H1 (cell line): Measurements from ENCODE around the gene TMEM255B. TPM values are rescaled to one million over a fixed set of nuclear protein-coding genes. Genes with fewer than 3 reads are reported as not detected.

Experiments used
- CTCF ChIA-PET: fragments of 300-600 bp; sonication (Branson Sonifier 250); formaldehyde crosslinking; loops from one replicate; lab custom pipeline; 2021; ENCODE audit not compliant: partially characterized antibody; lab: Charles Lee
- POLR2A ChIA-PET: fragments of 300-600 bp; sonication (Branson Sonifier 250); formaldehyde crosslinking; loops from one replicate; lab custom pipeline; 2021; ENCODE audit warnings: inconsistent platforms; ENCODE audit not compliant: partially characterized antibody; lab: Charles Lee
- DNase-seq, 2 experiments: peaks; one replicate each; pipeline versions ENCODE4 v3.0.0 to v3.0.0-alpha.2; 2010 to 2022; ENCODE audit warnings: low spot score in 2 of 2, low read depth in 1 of 2, mixed read lengths in 1 of 2
- FAIRE-seq: peaks from 2 replicates; lab custom pipeline; 2011; peaks lifted over from hg19 to GRCh38; lab: Jason Lieb, UNC
- H2AFZ ChIP-seq: 2 replicates; pipeline ENCODE4 v1.8.1; 2012; ENCODE audit warnings: low read length, inconsistent platforms
- H2AK5ac ChIP-seq: 2 replicates; pipeline ENCODE4 v1.6.1; 2013; ENCODE audit warnings: low read depth, low read length
- H2BK120ac ChIP-seq: replicated peaks from 2 replicates; pipeline ENCODE3; 2013; ENCODE audit warnings: low read depth, low read length, inconsistent platforms
- H2BK12ac ChIP-seq: 2 replicates; pipeline ENCODE4 v1.6.1; 2013; ENCODE audit warnings: low read depth, low read length
- H2BK15ac ChIP-seq: 2 replicates; pipeline ENCODE4 v1.6.1; 2013; ENCODE audit warnings: low read length
- H2BK20ac ChIP-seq: 2 replicates; pipeline ENCODE4 v1.6.1; 2013; ENCODE audit warnings: low read length
- H2BK5ac ChIP-seq: 2 replicates; pipeline ENCODE4 v1.6.1; 2013; ENCODE audit warnings: low read depth, low read length
- H3K14ac ChIP-seq: 2 replicates; pipeline ENCODE4 v1.6.1; 2013; ENCODE audit warnings: inconsistent platforms; ENCODE audit not compliant: insufficient read length
- H3K18ac ChIP-seq: 2 replicates; pipeline ENCODE4 v1.6.1; 2013; ENCODE audit warnings: low read length; ENCODE audit errors: extremely low read depth
- H3K23ac ChIP-seq: 2 replicates; pipeline ENCODE4 v1.6.1; 2013; ENCODE audit warnings: inconsistent platforms; ENCODE audit not compliant: insufficient read length
- H3K23me2 ChIP-seq: 2 replicates; pipeline ENCODE4 v1.6.1; 2013; ENCODE audit warnings: low read depth, low read length
- H3K27ac ChIP-seq: 2 replicates; pipeline ENCODE4 v1.6.1; 2011; ENCODE audit warnings: low read depth, low read length, inconsistent platforms
- H3K27me3 ChIP-seq, 4 experiments: replicated peaks in 1 of 4; 1 replicate in 1 of 4; 2 replicates in 3 of 4; pipeline versions ENCODE4 v1.6.1 to v1.8.1; 2011 to 2013; ENCODE audit warnings: low read length in 3 of 4, mild to moderate bottlenecking in 3 of 4, inconsistent platforms in 2 of 4, mixed read lengths in 2 of 4, moderate library complexity in 1 of 4; ENCODE audit not compliant: control insufficient read depth in 3 of 4, insufficient read depth in 3 of 4; ENCODE audit errors: extremely low read depth in 1 of 4
- H3K36me3 ChIP-seq, 4 experiments: 2 replicates each; pipeline versions ENCODE4 v1.6.1 to v1.8.1; 2011 to 2013; ENCODE audit warnings: mild to moderate bottlenecking in 4 of 4, low read length in 3 of 4, moderate library complexity in 2 of 4, control low read depth in 1 of 4, inconsistent platforms in 1 of 4; ENCODE audit not compliant: insufficient read depth in 4 of 4, control insufficient read depth in 2 of 4
- H3K4ac ChIP-seq: replicated peaks from 2 replicates; pipeline ENCODE3; 2013; ENCODE audit warnings: low read length, low read depth, mixed read lengths, inconsistent platforms; ENCODE audit not compliant: insufficient read length
- H3K4me1 ChIP-seq, 4 experiments: replicated peaks in 1 of 4; 1 replicate in 1 of 4; 2 replicates in 3 of 4; pipeline versions ENCODE4 v1.6.1 to v1.8.1; 2011 to 2013; ENCODE audit warnings: low read length in 3 of 4, inconsistent platforms in 2 of 4, mixed read lengths in 1 of 4; ENCODE audit not compliant: insufficient read depth in 4 of 4, control insufficient read depth in 3 of 4
- H3K4me2 ChIP-seq, 2 experiments: 2 replicates each; pipeline versions ENCODE4 v1.6.1 to v1.8.1; 2011 to 2013; ENCODE audit warnings: low read depth in 2 of 2, low read length in 2 of 2, control low read depth in 1 of 2, inconsistent platforms in 1 of 2, mild to moderate bottlenecking in 1 of 2; ENCODE audit not compliant: insufficient read depth in 1 of 2
- H3K4me3 ChIP-seq, 4 experiments: fragments of 200-600, 300-600 bp in 1 of 4; sonication (generic), shearing (Covaris generic), sonication (Bioruptor Twin) in 1 of 4; 2 replicates each; pipeline versions ENCODE4 v1.5.1 to v1.8.1; 2011 to 2016; ENCODE audit warnings: low read length in 4 of 4, low read depth in 3 of 4, control low read depth in 2 of 4, inconsistent platforms in 2 of 4, mild to moderate bottlenecking in 2 of 4, mixed read lengths in 1 of 4, moderate library complexity in 1 of 4; ENCODE audit not compliant: insufficient read depth in 2 of 4; ENCODE audit errors: extremely low read depth in 1 of 4
- H3K56ac ChIP-seq: replicated peaks from 2 replicates; pipeline ENCODE3; 2013; ENCODE audit warnings: low read depth, mild to moderate bottlenecking, mixed read lengths, low read length, inconsistent platforms; ENCODE audit not compliant: insufficient read length
- H3K79me1 ChIP-seq: 2 replicates; pipeline ENCODE4 v1.6.1; 2013; ENCODE audit warnings: low read depth, low read length, control low read depth
- H3K79me2 ChIP-seq, 2 experiments: 2 replicates each; pipeline versions ENCODE4 v1.6.1 to v1.8.1; 2012 to 2013; ENCODE audit warnings: low read length in 2 of 2, mild to moderate bottlenecking in 2 of 2, inconsistent platforms in 1 of 2; ENCODE audit not compliant: insufficient read depth in 2 of 2, control insufficient read depth in 1 of 2
- H3K9ac ChIP-seq, 4 experiments: replicated peaks in 1 of 4; 1 replicate in 1 of 4; 2 replicates in 3 of 4; pipeline versions ENCODE4 v1.6.1 to v1.8.1; 2011 to 2013; ENCODE audit warnings: low read depth in 3 of 4, low read length in 3 of 4, control low read depth in 2 of 4, mild to moderate bottlenecking in 2 of 4, moderate library complexity in 2 of 4, inconsistent platforms in 1 of 4; ENCODE audit errors: extremely low read depth in 1 of 4
- H3K9me3 ChIP-seq, 2 experiments: 2 replicates each; pipeline versions ENCODE4 v1.6.1 to v1.8.1; 2012 to 2013; ENCODE audit warnings: mild to moderate bottlenecking in 2 of 2, moderate library complexity in 2 of 2, control low read depth in 1 of 2, inconsistent platforms in 1 of 2, low read depth in 1 of 2, low read length in 1 of 2, mixed read lengths in 1 of 2; ENCODE audit not compliant: insufficient read depth in 2 of 2
- H4K20me1 ChIP-seq, 2 experiments: replicated peaks in 1 of 2; 2 replicates each; pipeline versions ENCODE3 to v1.8.1; 2011 to 2013; ENCODE audit warnings: inconsistent platforms in 2 of 2, low read length in 2 of 2, mild to moderate bottlenecking in 1 of 2; ENCODE audit not compliant: insufficient read depth in 2 of 2, control insufficient read depth in 1 of 2
- H4K5ac ChIP-seq: 2 replicates; pipeline ENCODE4 v1.6.1; 2013; ENCODE audit warnings: low read length, low read depth, mixed read lengths, inconsistent platforms; ENCODE audit not compliant: insufficient read length
- H4K8ac ChIP-seq: 2 replicates; pipeline ENCODE4 v1.8.0; 2013; ENCODE audit warnings: mild to moderate bottlenecking, moderate library complexity, low read length, inconsistent platforms; ENCODE audit not compliant: insufficient read depth; ENCODE audit errors: extremely low read depth
- H4K91ac ChIP-seq: replicated peaks from 2 replicates; pipeline ENCODE3; 2013; ENCODE audit warnings: low read length, mixed read lengths, inconsistent platforms; ENCODE audit not compliant: insufficient read length
- HDAC6 ChIP-seq: IDR thresholded peaks from one replicate; pipeline ENCODE4 v1.7.1; 2012; ENCODE audit warnings: low read depth, mild to moderate bottlenecking, inconsistent platforms, low read length, moderate library complexity
- KDM5A ChIP-seq: fragments of 200-600 bp; IDR thresholded peaks from 2 replicates; pipeline ENCODE4 v1.7.1; 2012; ENCODE audit warnings: mild to moderate bottlenecking, low read length, inconsistent platforms, mixed read lengths
- SIX5 ChIP-seq: IDR thresholded peaks from 2 replicates; pipeline ENCODE4 v1.6.1; 2011; ENCODE audit warnings: mild to moderate bottlenecking, low read depth, low read length
- TAF1 ChIP-seq: IDR thresholded peaks from 2 replicates; pipeline ENCODE4 v1.6.1; 2011; ENCODE audit warnings: mild to moderate bottlenecking, low read depth, low read length
- TAF7 ChIP-seq: optimal IDR thresholded peaks from 2 replicates; pipeline ENCODE3; 2011; ENCODE audit warnings: low read depth, mild to moderate bottlenecking, inconsistent platforms, low read length, moderate library complexity, borderline replicate concordance
- WGBS, 2 experiments: shearing (Covaris generic) in 1 of 2; methylation state at CpG; one replicate each; pipeline versions ENCODE4 v1.1.6 to v1.1.7; 2013 to 2015; ENCODE audit warnings: low lambda C conversion rate in 2 of 2, mixed read lengths in 2 of 2, inconsistent platforms in 1 of 2, low coverage in 1 of 2, missing lambda C conversion rate in 1 of 2; ENCODE audit not compliant: insufficient replicate concordance in 2 of 2, insufficient coverage in 1 of 2, insufficient read length in 1 of 2; ENCODE audit errors: extremely low coverage in 1 of 2, missing lambda C conversion rate in 1 of 2; 5-methylcytosine and 5-hydroxymethylcytosine counted together
- polyA plus RNA-seq, 7 experiments: library from polyadenylated mRNA; depleted of rRNA in 3 of 7; stranded (reverse) in 5 of 7; unstranded in 2 of 7; fragments of >200 nt in 5 of 7; fragments of 200-250 nt in 2 of 7; gene quantifications; 1 replicate in 5 of 7; 2 replicates in 1 of 7; 4 replicates in 1 of 7; pipeline versions ENCODE4 v1.2.1 to v1.2.3, GENCODE V29; 2011 to 2013; ENCODE audit warnings: missing spikeins in 2 of 7, mixed read lengths in 2 of 7
- total RNA-seq: library from RNA; stranded (reverse); fragmentation: NEBNext Ultra II Directional; extraction: Animal tissue kit (Norgen Biotek cat#: 25700); gene quantifications from 2 replicates; pipeline ENCODE4 v1.2.1, GENCODE V29; 2021

The TMEM255B gene
- total and polyA plus RNA-seq, 2 of the 8 experiments (the other 6 are each of a cell fraction or from before 2014, with no cell fraction given) = 3.4 to 4.4 TPM

GRCh38 chr13:113775451-113776145, 16.6 kb downstream of the TMEM255B start:
- 91% methylated on average over 25 of the region's 28 CpGs; no CpG with 5 or more reads in 1 of the 2 experiments for WGBS, 2 experiments
- H4K5ac ChIP-seq = no peak overlapping the region
- H3K27me3 ChIP-seq = peaks cover 0 to 5% (median 0%) of the 10 kb centered on the region in 4 experiments; a peak in 1 of 7 replicates
- peaks cover 0 to 10% of the 10 kb centered on the region in 2 experiments for H4K20me1 ChIP-seq
- H3K4me2 ChIP-seq = no peak overlapping the region
- H3K4ac ChIP-seq = no peak overlapping the region
- TF ChIP-seq TAF1 (no peak), KDM5A (no peak), TAF7 (no peak), HDAC6 (no peak), SIX5 (no peak)
- no peaks in the 10 kb centered on the region for H3K9me3 ChIP-seq
- H3K4me3 ChIP-seq = no peak overlapping the region
- no peaks in the 10 kb centered on the region; a peak in 1 of 7 replicates for H3K4me1 ChIP-seq
- no peak overlapping the region for H4K91ac ChIP-seq
- no peak overlapping the region for H2BK12ac ChIP-seq
- peaks cover 0 to 5% of the 10 kb centered on the region in 2 experiments; a peak in 1 of 4 replicates for H3K79me2 ChIP-seq
- H2BK120ac ChIP-seq = no peak overlapping the region
- H3K36me3 ChIP-seq = no peaks in the 10 kb centered on the region; a peak in 1 of 8 replicates
- peaks cover 6% of the 10 kb centered on the region for H3K79me1 ChIP-seq
- no peak overlapping the region for H3K27ac ChIP-seq
- H3K14ac ChIP-seq = no peak overlapping the region
- no peak overlapping the region for H3K23ac ChIP-seq
- POLR2A ChIA-PET = interaction anchor here (0.8 kb wide), 1 partner anchor 10 kb away, joined by 3 read pairs; no protein-coding TSS in a partner anchor
- no peak overlapping the region for H2AK5ac ChIP-seq
- no peak overlapping the region for H3K9ac ChIP-seq
- DNase-seq (no peak), FAIRE-seq (no peak)
- H2AFZ ChIP-seq = no peak overlapping the region
- no peak overlapping the region for H3K56ac ChIP-seq
- H3K23me2 ChIP-seq = peaks cover 9% of the 10 kb centered on the region; the same call in 1 of the 2 replicates
- no peak overlapping the region for H3K18ac ChIP-seq
- CTCF ChIA-PET = interaction anchor here (0.6 to 1.2 kb wide), 4 partner anchors 19 to 47 kb away, joined by 3 read pairs; no protein-coding TSS in a partner anchor
- H2BK5ac ChIP-seq = no peak overlapping the region
- H2BK20ac ChIP-seq = no peak overlapping the region
- H2BK15ac ChIP-seq = no peak overlapping the region
- H4K8ac ChIP-seq = no peak overlapping the region
